Measurements from ENCODE around the gene RBM8A. TPM values are rescaled to one million over a fixed set of nuclear protein-coding genes. Genes with fewer than 3 reads are reported as not detected.

Gene RBM8A
- total RNA-seq (100 to 1,000 TPM; 115 to 182 (median 120) TPM), polyA plus RNA-seq (100 to 1,000 TPM; 152 to 156 TPM), total RNA-seq (40.1 reads per million, percentile 66 among the genes with 10 or more reads in this experiment)

GRCh38 chr1:145927063-145927886 is at the start of gene RBM8A:
RBM8A (minus strand) TSS chr1:145927484; CDS start chr1:145927426, 58 bp downstream.
- peaks cover 26 to 28% of the 10 kb centered on the region in 2 donors for H3K4me1 ChIP-seq (ENCODE audit: control insufficient read depth in 2 of 2, insufficient read depth in 2 of 2, low read length in 2 of 2)
- peak within 1 kb of the TSS in 4 of 10 donors; percentile 48 to 85 (median 75) for H3K4me3 Mint-ChIP-seq
- H3K4me1 Mint-ChIP-seq, result peaks cover 11 to 33% (median 23%) of the 10 kb centered on the region in 7 donors
- H3K27me3 Mint-ChIP-seq, result no peaks in the 10 kb centered on the region
- H3K27me3 ChIP-seq (ENCODE audit: control insufficient read depth in 2 of 2, insufficient read depth in 2 of 2, low read length in 2 of 2), result no peaks in the 10 kb centered on the region
- H3K9me3 ChIP-seq (ENCODE audit: control insufficient read depth in 2 of 3, low read length in 3 of 3), result no peaks in the 10 kb centered on the region
- ATAC-seq (peak; percentile 98), DNase-seq (peak; percentile 70 to 98 (median 96))
- ChIA-PET CTCF (interaction anchor here (0.6 to 3.4 kb wide), 12 partner anchors 8 to 103 kb away, joined by 3 to 29 read pairs (median 4); partner anchors contain the start of genes ANKRD34A, LIX1L, PEX11B and POLR3C), POLR2A (interaction anchor here (0.7 to 3.7 kb wide), 37 partner anchors 9 to 1678 kb away, joined by 3 to 137 read pairs (median 6); partner anchors contain the start of genes ANKRD34A, ANKRD35, LIX1L and NUDT17)
- H3K36me3 Mint-ChIP-seq, result peaks cover 0 to 15% (median 7%) of the 10 kb centered on the region in 5 donors
- H3K36me3 ChIP-seq (ENCODE audit: control insufficient read depth in 2 of 3, insufficient read depth in 3 of 3, low read length in 3 of 3), result peaks cover 3 to 6% (median 5%) of the 10 kb centered on the region in 3 experiments
- H3K4me3 ChIP-seq (ENCODE audit: low read length), result peak within 1 kb of the TSS; percentile 98
- no peaks in the 10 kb centered on the region for H3K9me3 Mint-ChIP-seq
- intact Hi-C loops (cut with micrococcal nuclease), result loop anchor here (1.0 to 2.0 kb wide), 12 partner anchors 9 to 110 kb away; partner anchors contain the start of genes PEX11B (in 2 of the 2), PIAS3 (in 2 of the 2), ANKRD34A (in 1 of the 2) and LIX1L (in 1 of the 2)
- peak within 1 kb of the TSS; percentile 100 for H3K27ac ChIP-seq (ENCODE audit: low read depth, low read length)
- peak within 1 kb of the TSS in 3 of 9 donors; percentile 56 to 95 (median 94) for H3K27ac Mint-ChIP-seq

- H3K27me3 Mint-ChIP-seq, result no peaks in the 10 kb centered on the region
- Histone ChIP-seq H3K27me3 (ENCODE audit: control insufficient read depth in 2 of 2, insufficient read depth in 2 of 2, low read length in 2 of 2) (no peaks in the 10 kb centered on the region), H3K4me1 (ENCODE audit: control insufficient read depth in 2 of 2, insufficient read depth in 2 of 2, low read length in 2 of 2) (peaks cover 47 to 48% of the 10 kb centered on the region in 2 donors), H3K36me3 (ENCODE audit: control insufficient read depth in 2 of 3, insufficient read depth in 3 of 3, low read length in 3 of 3) (peaks cover 0 to 6% (median 0%) of the 10 kb centered on the region in 3 experiments), H3K27ac (ENCODE audit: low read depth, low read length) (peak overlapping the region; percentile 82), H3K9me3 (ENCODE audit: control insufficient read depth in 2 of 3, low read length in 3 of 3) (no peaks in the 10 kb centered on the region), H3K4me3 (ENCODE audit: low read length) (no peak overlapping the region)
- H3K27ac Mint-ChIP-seq, result no peak overlapping the region
- H3K4me3 Mint-ChIP-seq, result no peak overlapping the region
- H3K36me3 Mint-ChIP-seq, result peaks cover 0 to 6% (median 5%) of the 10 kb centered on the region in 5 donors
- H3K4me1 Mint-ChIP-seq, result peaks cover 18 to 31% (median 24%) of the 10 kb centered on the region in 7 donors
- ChIA-PET CTCF (interaction anchor here (0.7 to 8.1 kb wide), 14 partner anchors 9 to 132 kb away, joined by 3 to 233 read pairs (median 6); partner anchors contain the start of genes ANKRD34A, HJV, LIX1L and NUDT17), POLR2A (interaction anchor here (0.8 to 24.3 kb wide), 9 partner anchors 9 to 131 kb away, joined by 3 to 1779 read pairs (median 12); partner anchors contain the start of genes ANKRD34A, HJV, LIX1L and NUDT17)
- DNase-seq (no peak), ATAC-seq (no peak)
- intact Hi-C loops (cut with micrococcal nuclease), result loop anchor here (1.0 to 5.0 kb wide), 10 partner anchors 29 to 132 kb away; partner anchors contain the start of genes PEX11B (in 2 of the 2), NUDT17 (in 1 of the 2) and RBM8A (in 1 of the 2)
- no peaks in the 10 kb centered on the region for H3K9me3 Mint-ChIP-seq
These were observed 49.7 kb upstream of the RBM8A start for GRCh38 chr1:145977016-145977415.

GRCh38 chr1:145975216-145975615 is 47.9 kb upstream of the RBM8A start:
- Histone ChIP-seq H3K27me3 (ENCODE audit: control insufficient read depth in 2 of 2, insufficient read depth in 2 of 2, low read length in 2 of 2) (no peaks in the 10 kb centered on the region), H3K4me1 (ENCODE audit: control insufficient read depth in 2 of 2, insufficient read depth in 2 of 2, low read length in 2 of 2) (peaks cover 30 to 31% of the 10 kb centered on the region in 2 donors), H3K36me3 (ENCODE audit: control insufficient read depth in 2 of 3, insufficient read depth in 3 of 3, low read length in 3 of 3) (peaks cover 0 to 6% (median 0%) of the 10 kb centered on the region in 3 experiments), H3K27ac (ENCODE audit: low read depth, low read length) (no peak overlapping the region), H3K4me3 (ENCODE audit: low read length) (no peak overlapping the region), H3K9me3 (ENCODE audit: control insufficient read depth in 2 of 3, low read length in 3 of 3) (no peaks in the 10 kb centered on the region)
- H3K27ac Mint-ChIP-seq, result peak overlapping the region in 7 of 9 donors; percentile 5 to 70 (median 61)
- ChIA-PET CTCF (no interaction called here), POLR2A (interaction anchor here (1.1 to 24.3 kb wide), 2 partner anchors 11 to 29 kb away, joined by 3 to 1779 read pairs; partner anchors contain the start of genes ANKRD34A, HJV and TXNIP)
- H3K36me3 Mint-ChIP-seq, result peaks cover 0 to 6% (median 5%) of the 10 kb centered on the region in 5 donors
- DNase-seq (no peak), ATAC-seq (no peak)
- no peaks in the 10 kb centered on the region for H3K9me3 Mint-ChIP-seq
- no peaks in the 10 kb centered on the region for H3K27me3 Mint-ChIP-seq
- H3K4me3 Mint-ChIP-seq, result no peak overlapping the region
- H3K4me1 Mint-ChIP-seq, result peaks cover 1 to 36% (median 28%) of the 10 kb centered on the region in 7 donors
- intact Hi-C loops (cut with micrococcal nuclease), result loop anchor here in 1 of 2 donors (5.0 kb wide), 1 partner anchor 58 kb away; the partner anchor contains the start of gene PEX11B

- Histone ChIP-seq H3K27me3 (ENCODE audit: control insufficient read depth in 2 of 2, insufficient read depth in 2 of 2, low read length in 2 of 2) (no peaks in the 10 kb centered on the region), H3K4me1 (ENCODE audit: control insufficient read depth in 2 of 2, insufficient read depth in 2 of 2, low read length in 2 of 2) (peaks cover 26 to 29% of the 10 kb centered on the region in 2 donors), H3K36me3 (ENCODE audit: control insufficient read depth in 2 of 3, insufficient read depth in 3 of 3, low read length in 3 of 3) (peaks cover 0 to 6% (median 0%) of the 10 kb centered on the region in 3 experiments), H3K27ac (ENCODE audit: low read depth, low read length) (no peak overlapping the region), H3K9me3 (ENCODE audit: control insufficient read depth in 2 of 3, low read length in 3 of 3) (no peaks in the 10 kb centered on the region), H3K4me3 (ENCODE audit: low read length) (no peak overlapping the region)
- no peaks in the 10 kb centered on the region for H3K27me3 Mint-ChIP-seq
- POLR2A ChIA-PET, result interaction anchor here (1.1 to 24.3 kb wide), 2 partner anchors 11 to 30 kb away, joined by 3 to 1779 read pairs; partner anchors contain the start of genes ANKRD34A, HJV and TXNIP
- peak overlapping the region in 6 of 9 donors; percentile 49 to 85 (median 70) for H3K27ac Mint-ChIP-seq
- intact Hi-C loops (cut with micrococcal nuclease), result loop anchor here in 1 of 2 donors (5.0 kb wide), 1 partner anchor 57 kb away; the partner anchor contains the start of gene PEX11B
- CTCF ChIA-PET, result no interaction called here
- H3K9me3 Mint-ChIP-seq, result no peaks in the 10 kb centered on the region
- DNase-seq, result no peak
- no peak for ATAC-seq
- peaks cover 5 to 41% (median 31%) of the 10 kb centered on the region in 7 donors for H3K4me1 Mint-ChIP-seq
- peaks cover 2 to 8% (median 6%) of the 10 kb centered on the region in 5 donors for H3K36me3 Mint-ChIP-seq
- no peak overlapping the region for H3K4me3 Mint-ChIP-seq
These were observed 47.4 kb upstream of the RBM8A start for GRCh38 chr1:145974721-145975120.

GRCh38 chr1:145972580-145972979 is 45.3 kb upstream of the RBM8A start:
- Histone ChIP-seq H3K27me3 (ENCODE audit: control insufficient read depth in 2 of 2, insufficient read depth in 2 of 2, low read length in 2 of 2) (no peaks in the 10 kb centered on the region), H3K4me1 (ENCODE audit: control insufficient read depth in 2 of 2, insufficient read depth in 2 of 2, low read length in 2 of 2) (peaks cover 5 to 7% of the 10 kb centered on the region in 2 donors), H3K9me3 (ENCODE audit: control insufficient read depth in 2 of 3, low read length in 3 of 3) (no peaks in the 10 kb centered on the region), H3K36me3 (ENCODE audit: control insufficient read depth in 2 of 3, insufficient read depth in 3 of 3, low read length in 3 of 3) (peaks cover 0 to 6% (median 0%) of the 10 kb centered on the region in 3 experiments), H3K4me3 (ENCODE audit: low read length) (no peak overlapping the region), H3K27ac (ENCODE audit: low read depth, low read length) (no peak overlapping the region)
- Mint-ChIP-seq H3K27me3 (no peaks in the 10 kb centered on the region), H3K36me3 (peaks cover 4 to 12% (median 10%) of the 10 kb centered on the region in 5 donors), H3K4me1 (peaks cover 15 to 56% (median 43%) of the 10 kb centered on the region in 7 donors), H3K9me3 (peaks cover 0 to 3% (median under 1%) of the 10 kb centered on the region in 11 donors), H3K4me3 (peak overlapping the region in 1 of 10 donors; percentile 34), H3K27ac (peak overlapping the region in 3 of 9 donors; percentile 26 to 67 (median 55))
- ChIA-PET CTCF (interaction anchor here (0.7 to 1.6 kb wide), 3 partner anchors 9 to 126 kb away, joined by 3 to 8 read pairs (median 4); partner anchors contain the start of genes ANKRD34A and POLR3GL), POLR2A (interaction anchor here (0.5 to 2.0 kb wide), 8 partner anchors 8 to 1074 kb away, joined by 3 to 15 read pairs (median 4); partner anchors contain the start of genes ANKRD34A, POLR3GL and TXNIP)
- ATAC-seq (no peak), DNase-seq (no peak)
- intact Hi-C loops (cut with micrococcal nuclease), result no loop called here

All from naive thymus-derived CD4-positive, alpha-beta T cell (primary cell).